ENCODE measurements around the gene SLC25A1. TPM values are rescaled to one million over a fixed set of nuclear protein-coding genes. Genes with fewer than 3 reads are reported as not detected.

SLC25A1 gene
- total RNA-seq, 1 experiment from 2014 or later = 201 TPM

DNA sequence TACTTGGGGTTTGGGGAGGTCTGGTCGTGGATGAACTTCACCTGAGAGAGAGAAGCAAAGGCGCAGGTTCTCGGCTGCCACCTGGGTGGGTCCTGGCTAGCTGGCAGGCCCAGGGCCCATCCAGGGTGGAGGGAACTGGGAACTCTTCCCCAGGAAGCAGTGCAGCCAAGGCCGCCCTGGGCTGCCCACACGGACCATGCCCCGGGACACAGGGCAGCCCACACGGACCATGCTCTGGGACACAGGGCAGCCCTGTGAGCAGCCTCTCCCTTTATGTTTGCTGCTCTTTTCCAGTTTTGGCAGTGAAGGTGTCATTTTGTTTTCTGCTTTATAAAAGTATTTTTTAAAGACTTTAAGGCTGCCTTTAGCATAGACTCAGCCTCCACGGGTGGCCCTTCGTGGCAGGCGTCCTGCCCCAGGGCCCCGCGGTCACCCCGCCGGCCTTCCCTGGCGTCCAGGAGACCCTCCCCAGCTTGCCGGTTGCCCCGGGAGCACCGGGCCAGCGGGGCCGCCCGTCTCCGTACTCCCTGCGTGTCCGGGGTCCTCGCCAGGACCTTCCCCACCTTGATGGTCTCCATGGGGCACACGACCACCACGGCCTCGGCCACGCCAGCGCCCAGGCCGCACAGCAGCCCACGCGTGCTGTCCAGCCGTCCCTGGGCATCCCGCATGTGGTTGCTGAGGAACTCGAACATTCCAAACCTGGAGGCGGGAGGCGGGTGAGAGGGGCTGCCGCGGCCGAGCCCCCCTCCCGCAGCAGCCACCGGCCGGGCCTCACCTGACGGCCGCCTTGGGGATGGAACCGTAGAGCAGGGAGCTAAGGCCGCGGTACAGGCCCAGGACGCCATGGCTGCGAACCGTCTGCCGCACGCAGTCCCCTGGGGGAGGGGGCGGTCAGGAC, 1.1 kb downstream of the SLC25A1 start:
- H3K4me1 Mint-ChIP-seq = peaks cover 40% of the 10 kb centered on the region
- H3K9me3 Mint-ChIP-seq = no peaks in the 10 kb centered on the region
- TF ChIP-seq ESRRA (CRISPR knock-in tag; IDR thresholded peaks at IDR 0.05; ENCODE audit: borderline replicate concordance) = no peak
- peak; percentile 39 for DNase-seq (ENCODE audit: low spot score)
- CTCF ChIA-PET = interaction anchor here (0.8 to 2.9 kb wide), 6 partner anchors 30 to 162 kb away, joined by 3 to 22 read pairs (median 10); partner anchors contain the start of genes DGCR2 and ESS2
- no peak for ATAC-seq
- H3K27me3 Mint-ChIP-seq (ENCODE audit: low read depth) = no peaks in the 10 kb centered on the region; the same call in 1 of the 2 replicates
- no peaks in the 10 kb centered on the region; the same call in 1 of the 2 replicates for H3K36me3 Mint-ChIP-seq
- H3K27ac Mint-ChIP-seq = no peak overlapping the region
- peak overlapping the region; percentile 74 for H3K4me3 Mint-ChIP-seq
- POLR2A ChIA-PET = interaction anchor here (0.9 kb wide), 1 partner anchor 33 kb away, joined by 3 read pairs; the partner anchor contains the start of gene ESS2

DNA sequence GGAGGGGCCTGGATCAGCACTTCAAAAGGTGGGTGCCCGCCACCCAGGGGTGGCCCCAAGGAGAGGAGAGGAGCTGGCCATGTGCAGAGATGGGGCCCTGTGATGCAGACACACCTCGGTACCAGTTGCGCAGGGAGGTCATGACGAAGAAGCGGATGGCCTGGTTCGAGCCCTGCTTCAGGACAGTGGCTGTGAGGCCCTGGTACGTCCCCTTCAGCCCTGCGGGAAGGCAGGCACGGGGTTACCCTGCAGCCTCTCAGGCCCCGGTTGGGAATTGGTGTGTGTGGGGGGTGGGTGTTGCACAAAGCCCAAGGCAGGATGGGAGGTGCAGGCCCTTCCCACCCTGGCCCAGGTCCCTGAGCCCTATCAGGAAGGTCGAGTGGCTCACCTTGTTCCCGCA, 1.8 kb downstream of the SLC25A1 start:
- no peaks in the 10 kb centered on the region; the same call in 1 of the 2 replicates for H3K36me3 Mint-ChIP-seq
- H3K9me3 Mint-ChIP-seq = no peaks in the 10 kb centered on the region
- peak overlapping the region; percentile 74 for H3K4me3 Mint-ChIP-seq
- ChIA-PET POLR2A (no interaction called here), CTCF (interaction anchor here (0.6 kb wide), 1 partner anchor 142 kb away, joined by 4 read pairs; no protein-coding TSS in a partner anchor)
- no peaks in the 10 kb centered on the region; the same call in 1 of the 2 replicates for H3K27me3 Mint-ChIP-seq (ENCODE audit: low read depth)
- no peak for ATAC-seq
- peaks cover 45% of the 10 kb centered on the region for H3K4me1 Mint-ChIP-seq
- peak overlapping the region; percentile 41; the same call in 1 of the 2 replicates for H3K27ac Mint-ChIP-seq
- no peak for DNase-seq (ENCODE audit: low spot score)
- TF ChIP-seq TP53 (CRISPR knock-in tag; IDR thresholded peaks at IDR 0.05) (no peak), ZNF138 (CRISPR knock-in tag; conservative IDR thresholded peaks at IDR 0.05) (no peak), EMX1 (CRISPR knock-in tag; IDR thresholded peaks at IDR 0.05) (no peak), NFATC4 (CRISPR knock-in tag; IDR thresholded peaks at IDR 0.05) (no peak), NFYB (CRISPR knock-in tag; conservative IDR thresholded peaks at IDR 0.05; ENCODE audit: low read depth) (no peak), MYBL2 (CRISPR knock-in tag; IDR thresholded peaks at IDR 0.05) (no peak), ESRRA (CRISPR knock-in tag; IDR thresholded peaks at IDR 0.05; ENCODE audit: borderline replicate concordance) (no peak), ZNF423 (CRISPR knock-in tag; IDR thresholded peaks at IDR 0.05) (no peak), NR2C2 (CRISPR knock-in tag; IDR thresholded peaks at IDR 0.05) (no peak), MXD4 (CRISPR knock-in tag; IDR thresholded peaks at IDR 0.05; ENCODE audit: borderline replicate concordance) (no peak), GTF2I (CRISPR knock-in tag; conservative IDR thresholded peaks at IDR 0.05) (no peak), JUN (CRISPR knock-in tag; IDR thresholded peaks at IDR 0.05) (no peak)
- TF ChIP-seq, protein P1, sequence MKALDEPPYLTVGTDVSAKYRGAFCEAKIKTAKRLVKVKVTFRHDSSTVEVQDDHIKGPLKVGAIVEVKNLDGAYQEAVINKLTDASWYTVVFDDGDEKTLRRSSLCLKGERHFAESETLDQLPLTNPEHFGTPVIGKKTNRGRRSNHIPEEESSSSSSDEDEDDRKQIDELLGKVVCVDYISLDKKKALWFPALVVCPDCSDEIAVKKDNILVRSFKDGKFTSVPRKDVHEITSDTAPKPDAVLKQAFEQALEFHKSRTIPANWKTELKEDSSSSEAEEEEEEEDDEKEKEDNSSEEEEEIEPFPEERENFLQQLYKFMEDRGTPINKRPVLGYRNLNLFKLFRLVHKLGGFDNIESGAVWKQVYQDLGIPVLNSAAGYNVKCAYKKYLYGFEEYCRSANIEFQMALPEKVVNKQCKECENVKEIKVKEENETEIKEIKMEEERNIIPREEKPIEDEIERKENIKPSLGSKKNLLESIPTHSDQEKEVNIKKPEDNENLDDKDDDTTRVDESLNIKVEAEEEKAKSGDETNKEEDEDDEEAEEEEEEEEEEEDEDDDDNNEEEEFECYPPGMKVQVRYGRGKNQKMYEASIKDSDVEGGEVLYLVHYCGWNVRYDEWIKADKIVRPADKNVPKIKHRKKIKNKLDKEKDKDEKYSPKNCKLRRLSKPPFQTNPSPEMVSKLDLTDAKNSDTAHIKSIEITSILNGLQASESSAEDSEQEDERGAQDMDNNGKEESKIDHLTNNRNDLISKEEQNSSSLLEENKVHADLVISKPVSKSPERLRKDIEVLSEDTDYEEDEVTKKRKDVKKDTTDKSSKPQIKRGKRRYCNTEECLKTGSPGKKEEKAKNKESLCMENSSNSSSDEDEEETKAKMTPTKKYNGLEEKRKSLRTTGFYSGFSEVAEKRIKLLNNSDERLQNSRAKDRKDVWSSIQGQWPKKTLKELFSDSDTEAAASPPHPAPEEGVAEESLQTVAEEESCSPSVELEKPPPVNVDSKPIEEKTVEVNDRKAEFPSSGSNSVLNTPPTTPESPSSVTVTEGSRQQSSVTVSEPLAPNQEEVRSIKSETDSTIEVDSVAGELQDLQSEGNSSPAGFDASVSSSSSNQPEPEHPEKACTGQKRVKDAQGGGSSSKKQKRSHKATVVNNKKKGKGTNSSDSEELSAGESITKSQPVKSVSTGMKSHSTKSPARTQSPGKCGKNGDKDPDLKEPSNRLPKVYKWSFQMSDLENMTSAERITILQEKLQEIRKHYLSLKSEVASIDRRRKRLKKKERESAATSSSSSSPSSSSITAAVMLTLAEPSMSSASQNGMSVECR (CRISPR knock-in tag; IDR thresholded peaks at IDR 0.05; ENCODE audit: borderline replicate concordance) = no peak
- TF ChIP-seq, protein P2, sequence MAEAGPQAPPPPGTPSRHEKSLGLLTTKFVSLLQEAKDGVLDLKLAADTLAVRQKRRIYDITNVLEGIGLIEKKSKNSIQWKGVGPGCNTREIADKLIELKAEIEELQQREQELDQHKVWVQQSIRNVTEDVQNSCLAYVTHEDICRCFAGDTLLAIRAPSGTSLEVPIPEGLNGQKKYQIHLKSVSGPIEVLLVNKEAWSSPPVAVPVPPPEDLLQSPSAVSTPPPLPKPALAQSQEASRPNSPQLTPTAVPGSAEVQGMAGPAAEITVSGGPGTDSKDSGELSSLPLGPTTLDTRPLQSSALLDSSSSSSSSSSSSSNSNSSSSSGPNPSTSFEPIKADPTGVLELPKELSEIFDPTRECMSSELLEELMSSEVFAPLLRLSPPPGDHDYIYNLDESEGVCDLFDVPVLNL (CRISPR knock-in tag; IDR thresholded peaks at IDR 0.05; ENCODE audit: borderline replicate concordance, low read depth) = no peak
- TF ChIP-seq, protein P3, sequence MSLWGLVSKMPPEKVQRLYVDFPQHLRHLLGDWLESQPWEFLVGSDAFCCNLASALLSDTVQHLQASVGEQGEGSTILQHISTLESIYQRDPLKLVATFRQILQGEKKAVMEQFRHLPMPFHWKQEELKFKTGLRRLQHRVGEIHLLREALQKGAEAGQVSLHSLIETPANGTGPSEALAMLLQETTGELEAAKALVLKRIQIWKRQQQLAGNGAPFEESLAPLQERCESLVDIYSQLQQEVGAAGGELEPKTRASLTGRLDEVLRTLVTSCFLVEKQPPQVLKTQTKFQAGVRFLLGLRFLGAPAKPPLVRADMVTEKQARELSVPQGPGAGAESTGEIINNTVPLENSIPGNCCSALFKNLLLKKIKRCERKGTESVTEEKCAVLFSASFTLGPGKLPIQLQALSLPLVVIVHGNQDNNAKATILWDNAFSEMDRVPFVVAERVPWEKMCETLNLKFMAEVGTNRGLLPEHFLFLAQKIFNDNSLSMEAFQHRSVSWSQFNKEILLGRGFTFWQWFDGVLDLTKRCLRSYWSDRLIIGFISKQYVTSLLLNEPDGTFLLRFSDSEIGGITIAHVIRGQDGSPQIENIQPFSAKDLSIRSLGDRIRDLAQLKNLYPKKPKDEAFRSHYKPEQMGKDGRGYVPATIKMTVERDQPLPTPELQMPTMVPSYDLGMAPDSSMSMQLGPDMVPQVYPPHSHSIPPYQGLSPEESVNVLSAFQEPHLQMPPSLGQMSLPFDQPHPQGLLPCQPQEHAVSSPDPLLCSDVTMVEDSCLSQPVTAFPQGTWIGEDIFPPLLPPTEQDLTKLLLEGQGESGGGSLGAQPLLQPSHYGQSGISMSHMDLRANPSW (CRISPR knock-in tag; conservative IDR thresholded peaks at IDR 0.05; ENCODE audit: low read depth) = no peak
- TF ChIP-seq, protein P4, sequence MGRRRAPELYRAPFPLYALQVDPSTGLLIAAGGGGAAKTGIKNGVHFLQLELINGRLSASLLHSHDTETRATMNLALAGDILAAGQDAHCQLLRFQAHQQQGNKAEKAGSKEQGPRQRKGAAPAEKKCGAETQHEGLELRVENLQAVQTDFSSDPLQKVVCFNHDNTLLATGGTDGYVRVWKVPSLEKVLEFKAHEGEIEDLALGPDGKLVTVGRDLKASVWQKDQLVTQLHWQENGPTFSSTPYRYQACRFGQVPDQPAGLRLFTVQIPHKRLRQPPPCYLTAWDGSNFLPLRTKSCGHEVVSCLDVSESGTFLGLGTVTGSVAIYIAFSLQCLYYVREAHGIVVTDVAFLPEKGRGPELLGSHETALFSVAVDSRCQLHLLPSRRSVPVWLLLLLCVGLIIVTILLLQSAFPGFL (CRISPR knock-in tag; IDR thresholded peaks at IDR 0.05; ENCODE audit: borderline replicate concordance) = no peak
- TF ChIP-seq, protein P5, sequence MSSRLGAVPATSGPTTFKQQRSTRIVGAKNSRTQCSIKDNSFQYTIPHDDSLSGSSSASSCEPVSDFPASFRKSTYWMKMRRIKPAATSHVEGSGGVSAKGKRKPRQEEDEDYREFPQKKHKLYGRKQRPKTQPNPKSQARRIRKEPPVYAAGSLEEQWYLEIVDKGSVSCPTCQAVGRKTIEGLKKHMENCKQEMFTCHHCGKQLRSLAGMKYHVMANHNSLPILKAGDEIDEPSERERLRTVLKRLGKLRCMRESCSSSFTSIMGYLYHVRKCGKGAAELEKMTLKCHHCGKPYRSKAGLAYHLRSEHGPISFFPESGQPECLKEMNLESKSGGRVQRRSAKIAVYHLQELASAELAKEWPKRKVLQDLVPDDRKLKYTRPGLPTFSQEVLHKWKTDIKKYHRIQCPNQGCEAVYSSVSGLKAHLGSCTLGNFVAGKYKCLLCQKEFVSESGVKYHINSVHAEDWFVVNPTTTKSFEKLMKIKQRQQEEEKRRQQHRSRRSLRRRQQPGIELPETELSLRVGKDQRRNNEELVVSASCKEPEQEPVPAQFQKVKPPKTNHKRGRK (CRISPR knock-in tag; IDR thresholded peaks at IDR 0.05; ENCODE audit: borderline replicate concordance) = no peak
- TF ChIP-seq, protein P6, sequence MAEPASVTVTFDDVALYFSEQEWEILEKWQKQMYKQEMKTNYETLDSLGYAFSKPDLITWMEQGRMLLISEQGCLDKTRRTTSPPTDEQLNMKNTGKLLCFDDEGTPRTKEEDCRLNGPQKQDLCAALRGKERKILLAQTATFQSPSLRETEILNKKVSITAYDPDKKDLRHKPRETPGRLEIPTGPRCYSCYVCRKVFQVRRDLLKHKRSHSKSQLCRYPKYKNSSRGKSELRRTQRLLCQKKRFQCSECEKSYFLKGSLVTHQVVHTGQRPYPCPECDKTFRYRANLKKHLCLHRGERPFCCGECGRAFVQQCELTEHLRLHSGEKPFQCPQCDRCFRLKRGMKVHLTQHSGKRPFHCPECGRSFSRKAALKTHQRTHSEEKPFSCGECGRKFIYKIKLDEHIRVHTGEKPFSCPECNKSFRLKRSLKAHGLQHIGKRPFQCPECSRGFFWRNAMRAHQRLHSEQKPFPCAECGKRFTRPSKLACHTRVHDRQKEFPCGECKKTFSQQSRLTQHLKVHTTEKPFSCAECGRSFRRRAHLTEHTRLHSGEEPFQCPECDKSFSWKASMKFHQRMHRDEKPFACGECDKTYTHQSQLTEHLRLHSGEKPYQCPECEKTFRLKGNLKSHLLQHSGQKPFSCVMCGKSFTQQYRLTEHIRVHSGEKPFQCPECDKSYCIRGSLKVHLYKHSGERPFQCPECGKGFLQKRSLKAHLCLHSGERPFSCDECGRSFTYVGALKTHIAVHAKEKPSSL (CRISPR knock-in tag; conservative IDR thresholded peaks at IDR 0.05) = no peak
